Measurements from ENCODE around the gene ZMPSTE24.

DNA sequence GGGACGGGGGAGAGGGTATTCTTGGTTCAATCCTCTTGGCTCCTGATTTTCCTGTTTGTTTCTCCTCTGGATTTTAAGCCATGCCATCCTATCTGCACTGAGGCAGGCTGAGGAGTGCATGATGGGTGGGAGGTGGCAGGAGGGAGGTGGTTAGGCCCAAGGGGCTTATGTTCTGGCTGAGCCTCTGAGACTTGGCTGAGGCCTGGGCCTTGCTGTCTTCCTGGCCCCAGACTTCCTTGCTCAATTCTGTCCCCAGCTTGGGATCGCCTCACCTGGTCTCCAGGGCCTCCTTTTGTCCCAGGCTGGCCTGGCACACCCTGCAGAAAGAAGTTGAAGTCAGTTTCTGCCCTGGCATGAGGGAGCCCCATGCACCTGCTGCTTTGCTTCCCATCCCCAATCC is 47.8 kb downstream of the ZMPSTE24 start:
- TF ChIP-seq, protein P1, sequence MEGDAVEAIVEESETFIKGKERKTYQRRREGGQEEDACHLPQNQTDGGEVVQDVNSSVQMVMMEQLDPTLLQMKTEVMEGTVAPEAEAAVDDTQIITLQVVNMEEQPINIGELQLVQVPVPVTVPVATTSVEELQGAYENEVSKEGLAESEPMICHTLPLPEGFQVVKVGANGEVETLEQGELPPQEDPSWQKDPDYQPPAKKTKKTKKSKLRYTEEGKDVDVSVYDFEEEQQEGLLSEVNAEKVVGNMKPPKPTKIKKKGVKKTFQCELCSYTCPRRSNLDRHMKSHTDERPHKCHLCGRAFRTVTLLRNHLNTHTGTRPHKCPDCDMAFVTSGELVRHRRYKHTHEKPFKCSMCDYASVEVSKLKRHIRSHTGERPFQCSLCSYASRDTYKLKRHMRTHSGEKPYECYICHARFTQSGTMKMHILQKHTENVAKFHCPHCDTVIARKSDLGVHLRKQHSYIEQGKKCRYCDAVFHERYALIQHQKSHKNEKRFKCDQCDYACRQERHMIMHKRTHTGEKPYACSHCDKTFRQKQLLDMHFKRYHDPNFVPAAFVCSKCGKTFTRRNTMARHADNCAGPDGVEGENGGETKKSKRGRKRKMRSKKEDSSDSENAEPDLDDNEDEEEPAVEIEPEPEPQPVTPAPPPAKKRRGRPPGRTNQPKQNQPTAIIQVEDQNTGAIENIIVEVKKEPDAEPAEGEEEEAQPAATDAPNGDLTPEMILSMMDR (IDR thresholded peaks at IDR 0.05), result no peak
- no peak for TF ChIP-seq POLR2A (IDR thresholded peaks at IDR 0.05)

Data from adrenal gland (tissue), 5 donors.